Fibroblast of lung (primary cell): ENCODE results near the gene TNNI3K. TPM values are rescaled to one million over a fixed set of nuclear protein-coding genes. Genes with fewer than 3 reads are reported as not detected.

Source experiments
- DNase-seq, 2 donors: peaks; one replicate each; pipeline versions ENCODE4 v3.0.0 to v3.0.0-alpha.2; 2010; ENCODE audit warnings: low read depth in 2 of 2
- H2AFZ ChIP-seq: 2 replicates; pipeline ENCODE4 v1.5.1; 2012; ENCODE audit warnings: low read length, control low read depth, inconsistent platforms
- H3K27ac ChIP-seq: 2 replicates; pipeline ENCODE4 v1.5.1; 2011; ENCODE audit warnings: low read length, control low read depth; ENCODE audit not compliant: insufficient read depth
- H3K27me3 ChIP-seq: 2 replicates; pipeline ENCODE4 v1.5.1; 2011; ENCODE audit warnings: mild to moderate bottlenecking, low read length; ENCODE audit not compliant: control insufficient read depth, insufficient read depth
- H3K36me3 ChIP-seq: 2 replicates; pipeline ENCODE4 v1.5.1; 2011; ENCODE audit warnings: low read length; ENCODE audit not compliant: control insufficient read depth, insufficient read depth
- H3K4me1 ChIP-seq: 2 replicates; pipeline ENCODE4 v1.5.1; 2011; ENCODE audit warnings: low read length; ENCODE audit not compliant: control insufficient read depth, insufficient read depth; ENCODE audit errors: extremely low read depth
- H3K4me2 ChIP-seq: 2 replicates; pipeline ENCODE4 v1.5.1; 2011; ENCODE audit warnings: low read length, control low read depth; ENCODE audit not compliant: insufficient read depth; ENCODE audit errors: extremely low read depth
- H3K4me3 ChIP-seq, 4 experiments: fragments of 200-600 bp in 1 of 4; sonication (generic) in 1 of 4; replicated peaks in 1 of 4; 2 replicates each; pipeline ENCODE4 v1.5.1; 2011 to 2016; ENCODE audit warnings: low read length in 4 of 4, low read depth in 3 of 4, mild to moderate bottlenecking in 3 of 4, control low read depth in 2 of 4, inconsistent platforms in 1 of 4, mixed read lengths in 1 of 4; ENCODE audit not compliant: insufficient read depth in 1 of 4; ENCODE audit errors: control extremely low read depth in 1 of 4
- H3K79me2 ChIP-seq: 2 replicates; pipeline ENCODE4 v1.5.1; 2012; ENCODE audit warnings: mild to moderate bottlenecking, low read length, inconsistent platforms; ENCODE audit not compliant: control insufficient read depth, insufficient read depth
- H3K9ac ChIP-seq: 2 replicates; pipeline ENCODE4 v1.5.1; 2011; ENCODE audit warnings: mild to moderate bottlenecking, low read length, control low read depth; ENCODE audit not compliant: insufficient read depth
- H3K9me3 ChIP-seq: 2 replicates; pipeline ENCODE4 v1.5.1; 2012; ENCODE audit warnings: low read depth, low read length; ENCODE audit not compliant: control insufficient read depth, insufficient read depth
- H4K20me1 ChIP-seq: 2 replicates; pipeline ENCODE4 v1.5.1; 2011; ENCODE audit warnings: low read length; ENCODE audit not compliant: control insufficient read depth, insufficient read depth; ENCODE audit errors: extremely low read depth
- EZH2 ChIP-seq: IDR thresholded peaks from 2 replicates; pipeline ENCODE4 v1.5.1; 2012; ENCODE audit warnings: low read length, control low read depth, mild to moderate bottlenecking; ENCODE audit errors: missing control alignments
- polyA plus RNA-seq, 2 donors: library from polyadenylated mRNA; depleted of rRNA in 1 of 2; stranded (reverse) in 1 of 2; unstranded in 1 of 2; fragments of >200 nt; gene quantifications; 2 replicates each; pipeline ENCODE4 v1.2.1, GENCODE V29; 2011 to 2012; ENCODE audit warnings: missing spikeins in 1 of 2
- total RNA-seq: library from RNA; depleted of rRNA; stranded (reverse); fragments of >200 nt; gene quantifications from 2 replicates; pipeline ENCODE4 v1.2.1, GENCODE V29; 2014
- TF ChIP-seq, protein P1 (sequence below), 2 donors: IDR thresholded peaks in 1 of 2; conservative IDR thresholded peaks in 1 of 2; 1 replicate in 1 of 2; 2 replicates in 1 of 2; pipeline ENCODE4 v1.5.1; 2011 to 2012; ENCODE audit warnings: low read length in 2 of 2, control low read depth in 1 of 2, inconsistent platforms in 1 of 2, low read depth in 1 of 2, mild to moderate bottlenecking in 1 of 2

The TNNI3K gene
- total and polyA plus RNA-seq, 2 donors (not counting 1 experiment from before 2014, with no cell fraction given): 0.66 to 0.91 TPM

- H3K79me2 ChIP-seq: no peaks in the 10 kb centered on the region
Measured at GRCh38 chr1:74434321-74434720, 199.1 kb downstream of the TNNI3K start.

GRCh38 chr1:74436078-74436477 lies 200.9 kb downstream of the TNNI3K start:
- no peaks in the 10 kb centered on the region for H3K9me3 ChIP-seq
- H3K4me2 ChIP-seq: no peak overlapping the region
- no peak for TF ChIP-seq EZH2
- TF ChIP-seq, protein P1, sequence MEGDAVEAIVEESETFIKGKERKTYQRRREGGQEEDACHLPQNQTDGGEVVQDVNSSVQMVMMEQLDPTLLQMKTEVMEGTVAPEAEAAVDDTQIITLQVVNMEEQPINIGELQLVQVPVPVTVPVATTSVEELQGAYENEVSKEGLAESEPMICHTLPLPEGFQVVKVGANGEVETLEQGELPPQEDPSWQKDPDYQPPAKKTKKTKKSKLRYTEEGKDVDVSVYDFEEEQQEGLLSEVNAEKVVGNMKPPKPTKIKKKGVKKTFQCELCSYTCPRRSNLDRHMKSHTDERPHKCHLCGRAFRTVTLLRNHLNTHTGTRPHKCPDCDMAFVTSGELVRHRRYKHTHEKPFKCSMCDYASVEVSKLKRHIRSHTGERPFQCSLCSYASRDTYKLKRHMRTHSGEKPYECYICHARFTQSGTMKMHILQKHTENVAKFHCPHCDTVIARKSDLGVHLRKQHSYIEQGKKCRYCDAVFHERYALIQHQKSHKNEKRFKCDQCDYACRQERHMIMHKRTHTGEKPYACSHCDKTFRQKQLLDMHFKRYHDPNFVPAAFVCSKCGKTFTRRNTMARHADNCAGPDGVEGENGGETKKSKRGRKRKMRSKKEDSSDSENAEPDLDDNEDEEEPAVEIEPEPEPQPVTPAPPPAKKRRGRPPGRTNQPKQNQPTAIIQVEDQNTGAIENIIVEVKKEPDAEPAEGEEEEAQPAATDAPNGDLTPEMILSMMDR (conservative IDR thresholded peaks at IDR 0.05 in 1 of 2, IDR thresholded peaks at IDR 0.05 in 1 of 2; ENCODE audit: low read depth in 1 of 2, low read length in 2 of 2): no peak

More at GRCh38 chr1:74434321-74434720, 199.1 kb downstream of the TNNI3K start:
- TF ChIP-seq, protein P1 (conservative IDR thresholded peaks at IDR 0.05 in 1 of 2, IDR thresholded peaks at IDR 0.05 in 1 of 2; ENCODE audit: low read depth in 1 of 2, low read length in 2 of 2): no peak
- no peak for TF ChIP-seq EZH2
- Histone ChIP-seq H3K9me3 (no peaks in the 10 kb centered on the region), H4K20me1 (no peaks in the 10 kb centered on the region), H3K4me1 (no peaks in the 10 kb centered on the region), H2AFZ (no peak overlapping the region), H3K27me3 (no peaks in the 10 kb centered on the region), H3K9ac (no peak overlapping the region), H3K4me2 (no peak overlapping the region), H3K36me3 (no peaks in the 10 kb centered on the region), H3K27ac (no peak overlapping the region), H3K4me3 (no peak overlapping the region)
- DNase-seq: no peak

GRCh38 chr1:74437035-74437434 lies 201.8 kb downstream of the TNNI3K start:
- no peak overlapping the region for H3K4me3 ChIP-seq
- no peaks in the 10 kb centered on the region for H3K4me1 ChIP-seq
- DNase-seq: no peak
- no peak overlapping the region for H3K27ac ChIP-seq
- no peak overlapping the region for H3K4me2 ChIP-seq
- no peak overlapping the region for H3K9ac ChIP-seq
- H4K20me1 ChIP-seq: no peaks in the 10 kb centered on the region
- H2AFZ ChIP-seq: no peak overlapping the region
- TF ChIP-seq, protein P1 (conservative IDR thresholded peaks at IDR 0.05 in 1 of 2, IDR thresholded peaks at IDR 0.05 in 1 of 2; ENCODE audit: low read depth in 1 of 2, low read length in 2 of 2): no peak
- no peak for TF ChIP-seq EZH2
- H3K27me3 ChIP-seq: no peaks in the 10 kb centered on the region
- H3K36me3 ChIP-seq: no peaks in the 10 kb centered on the region
- no peaks in the 10 kb centered on the region for H3K79me2 ChIP-seq
- H3K9me3 ChIP-seq: no peaks in the 10 kb centered on the region

More at GRCh38 chr1:74436078-74436477, 200.9 kb downstream of the TNNI3K start:
- H3K27me3 ChIP-seq: no peaks in the 10 kb centered on the region
- no peak overlapping the region for H3K4me3 ChIP-seq
- DNase-seq: no peak
- H3K27ac ChIP-seq: no peak overlapping the region
- H3K36me3 ChIP-seq: no peaks in the 10 kb centered on the region
- H3K79me2 ChIP-seq: no peaks in the 10 kb centered on the region
- no peaks in the 10 kb centered on the region for H4K20me1 ChIP-seq
- H2AFZ ChIP-seq: no peak overlapping the region
- H3K4me1 ChIP-seq: no peaks in the 10 kb centered on the region
- H3K9ac ChIP-seq: no peak overlapping the region
